ENCODE measurements around the gene TBC1D22A. TPM values are rescaled to one million over a fixed set of nuclear protein-coding genes. Genes with fewer than 3 reads are reported as not detected.

Gene TBC1D22A
- total RNA-seq, 1 experiment from 2014 or later: 26.0 TPM

DNA sequence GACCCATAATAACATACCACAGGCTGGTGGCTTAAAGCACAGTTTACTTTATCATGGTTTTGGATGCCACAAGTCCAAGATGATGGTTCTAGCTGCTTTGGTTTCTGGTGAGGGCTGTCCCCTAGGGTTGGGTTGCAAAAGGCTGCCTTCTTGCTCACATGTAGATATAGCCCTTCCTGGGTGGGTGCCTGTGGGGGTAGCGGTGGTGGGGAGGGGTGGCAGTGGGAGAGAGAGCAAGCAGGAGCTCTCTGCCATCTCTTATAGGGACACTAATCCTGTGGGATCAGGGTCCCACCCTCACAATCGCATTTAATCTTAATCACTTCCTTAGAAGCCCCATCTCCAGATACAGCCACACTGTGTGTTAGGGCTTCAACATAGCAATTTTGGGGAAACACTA lies 245.0 kb downstream of the TBC1D22A start:
- no peaks in the 10 kb centered on the region for H3K4me1 Mint-ChIP-seq (ENCODE audit: insufficient read depth, unreplicated experiment)
- no TSS peak for BruUV-seq (replicated peaks)
- no peak overlapping the region for H3K4me3 Mint-ChIP-seq (ENCODE audit: unreplicated experiment)
- POLR2A ChIA-PET: interaction anchor here (0.7 kb wide), 1 partner anchor 47 kb away, joined by 3 read pairs; no protein-coding TSS in a partner anchor
- peaks cover 4% of the 10 kb centered on the region for H3K36me3 Mint-ChIP-seq (ENCODE audit: insufficient read depth, unreplicated experiment)
- H3K27me3 Mint-ChIP-seq (ENCODE audit: insufficient read depth, unreplicated experiment): no peaks in the 10 kb centered on the region
- CTCF ChIA-PET: interaction anchor here (0.9 kb wide), 1 partner anchor 203 kb away, joined by 3 read pairs; no protein-coding TSS in a partner anchor
- DNase-seq (ENCODE audit: unreplicated experiment): no peak
- TF ChIP-seq, protein P1, sequence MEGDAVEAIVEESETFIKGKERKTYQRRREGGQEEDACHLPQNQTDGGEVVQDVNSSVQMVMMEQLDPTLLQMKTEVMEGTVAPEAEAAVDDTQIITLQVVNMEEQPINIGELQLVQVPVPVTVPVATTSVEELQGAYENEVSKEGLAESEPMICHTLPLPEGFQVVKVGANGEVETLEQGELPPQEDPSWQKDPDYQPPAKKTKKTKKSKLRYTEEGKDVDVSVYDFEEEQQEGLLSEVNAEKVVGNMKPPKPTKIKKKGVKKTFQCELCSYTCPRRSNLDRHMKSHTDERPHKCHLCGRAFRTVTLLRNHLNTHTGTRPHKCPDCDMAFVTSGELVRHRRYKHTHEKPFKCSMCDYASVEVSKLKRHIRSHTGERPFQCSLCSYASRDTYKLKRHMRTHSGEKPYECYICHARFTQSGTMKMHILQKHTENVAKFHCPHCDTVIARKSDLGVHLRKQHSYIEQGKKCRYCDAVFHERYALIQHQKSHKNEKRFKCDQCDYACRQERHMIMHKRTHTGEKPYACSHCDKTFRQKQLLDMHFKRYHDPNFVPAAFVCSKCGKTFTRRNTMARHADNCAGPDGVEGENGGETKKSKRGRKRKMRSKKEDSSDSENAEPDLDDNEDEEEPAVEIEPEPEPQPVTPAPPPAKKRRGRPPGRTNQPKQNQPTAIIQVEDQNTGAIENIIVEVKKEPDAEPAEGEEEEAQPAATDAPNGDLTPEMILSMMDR (IDR thresholded peaks at IDR 0.05; ENCODE audit: unreplicated experiment): no peak
- intact Hi-C loops (cut with micrococcal nuclease): no loop called here
- H3K27ac Mint-ChIP-seq (ENCODE audit: low read depth, unreplicated experiment): no peak overlapping the region
- H3K9me3 Mint-ChIP-seq (ENCODE audit: unreplicated experiment): no peaks in the 10 kb centered on the region

DNA sequence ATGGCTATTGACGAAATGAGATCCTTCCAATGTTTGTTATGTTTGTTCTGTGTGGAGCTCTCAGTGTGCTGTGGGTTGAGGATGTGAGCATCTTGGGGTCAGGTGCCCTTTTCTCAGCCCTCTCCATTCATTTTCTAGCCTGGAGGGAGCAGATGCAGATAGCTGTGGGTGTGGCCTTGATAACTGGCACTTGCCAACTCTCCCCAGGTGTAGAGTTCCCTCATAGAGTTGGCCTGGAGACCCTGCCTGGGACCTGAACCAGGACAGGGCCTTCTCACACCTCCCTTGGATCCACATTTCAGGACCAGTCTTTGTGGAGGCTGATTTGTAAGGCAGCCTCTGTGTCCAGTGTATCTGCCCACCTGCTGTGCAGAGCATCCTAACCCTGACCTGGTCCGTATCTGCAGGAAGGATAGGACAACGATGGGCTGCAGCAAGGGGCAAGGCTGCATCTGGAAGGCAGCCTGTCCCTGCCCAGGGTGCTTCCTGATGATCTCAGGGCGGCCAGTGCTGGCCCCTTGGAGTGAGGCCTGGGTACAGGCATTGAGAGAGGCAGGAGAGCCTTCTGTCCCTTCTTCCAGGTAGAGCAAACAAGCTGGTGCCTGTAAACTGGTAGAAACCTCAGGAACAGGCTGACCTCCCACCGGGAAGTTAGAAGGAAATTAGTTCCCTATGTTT lies 245.9 kb downstream of the TBC1D22A start:
- TF ChIP-seq, protein P1 (IDR thresholded peaks at IDR 0.05; ENCODE audit: unreplicated experiment): no peak
- Mint-ChIP-seq H3K36me3 (ENCODE audit: insufficient read depth, unreplicated experiment) (peaks cover 10% of the 10 kb centered on the region), H3K27ac (ENCODE audit: low read depth, unreplicated experiment) (no peak overlapping the region), H3K4me3 (ENCODE audit: unreplicated experiment) (no peak overlapping the region), H3K27me3 (ENCODE audit: insufficient read depth, unreplicated experiment) (no peaks in the 10 kb centered on the region), H3K4me1 (ENCODE audit: insufficient read depth, unreplicated experiment) (no peaks in the 10 kb centered on the region), H3K9me3 (ENCODE audit: unreplicated experiment) (no peaks in the 10 kb centered on the region)
- ChIA-PET CTCF (interaction anchor here (0.9 kb wide), 1 partner anchor 204 kb away, joined by 3 read pairs; no protein-coding TSS in a partner anchor), POLR2A (no interaction called here)
- DNase-seq (ENCODE audit: unreplicated experiment): no peak
- no TSS peak for BruUV-seq (replicated peaks)
- intact Hi-C loops (cut with micrococcal nuclease): no loop called here

DNA sequence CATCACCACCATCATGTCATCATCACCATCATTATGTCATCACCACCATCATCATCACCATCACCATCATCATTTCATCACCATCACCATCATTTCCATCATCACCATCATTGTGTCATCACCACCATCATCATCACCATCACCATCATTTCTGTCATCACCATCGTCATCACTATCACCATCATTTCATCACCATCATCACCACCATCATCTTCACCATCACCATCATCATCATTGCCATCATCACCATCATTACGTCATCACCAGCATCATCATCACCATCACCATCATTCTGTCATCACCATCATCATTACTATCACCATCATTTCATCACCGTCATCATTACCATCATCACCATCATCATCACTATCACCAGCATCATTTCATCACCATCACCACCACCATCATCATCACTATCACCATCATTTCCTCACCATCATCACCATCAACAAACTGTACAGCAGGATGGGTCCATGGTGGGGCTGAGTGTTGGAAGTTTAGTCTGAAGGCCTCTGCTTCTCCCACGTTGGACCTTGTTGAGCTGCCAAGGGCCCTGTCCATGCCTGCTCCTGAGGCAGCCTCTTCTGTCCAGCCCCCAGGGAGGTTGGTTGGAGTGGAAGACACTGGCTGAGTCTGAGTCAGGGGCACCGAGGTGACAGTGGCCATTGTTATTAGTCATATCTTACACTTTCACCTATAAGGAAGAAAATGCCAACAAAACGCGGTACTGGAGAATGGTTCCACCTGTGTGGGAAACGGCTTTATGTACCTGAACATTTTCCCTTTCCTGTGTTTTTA lies 247.1 kb downstream of the TBC1D22A start:
- no peaks in the 10 kb centered on the region for H3K27me3 Mint-ChIP-seq (ENCODE audit: insufficient read depth, unreplicated experiment)
- no peak overlapping the region for H3K27ac Mint-ChIP-seq (ENCODE audit: low read depth, unreplicated experiment)
- H3K9me3 Mint-ChIP-seq (ENCODE audit: unreplicated experiment): no peaks in the 10 kb centered on the region
- H3K4me3 Mint-ChIP-seq (ENCODE audit: unreplicated experiment): no peak overlapping the region
- TF ChIP-seq, protein P1 (IDR thresholded peaks at IDR 0.05; ENCODE audit: unreplicated experiment): no peak
- H3K36me3 Mint-ChIP-seq (ENCODE audit: insufficient read depth, unreplicated experiment): peaks cover 10% of the 10 kb centered on the region
- CTCF ChIA-PET: interaction anchor here (0.6 kb wide), 1 partner anchor 28 kb away, joined by 3 read pairs; no protein-coding TSS in a partner anchor
- intact Hi-C loops (cut with micrococcal nuclease): no loop called here
- no peak for DNase-seq (ENCODE audit: unreplicated experiment)
- no peaks in the 10 kb centered on the region for H3K4me1 Mint-ChIP-seq (ENCODE audit: insufficient read depth, unreplicated experiment)
- POLR2A ChIA-PET: no interaction called here
- BruUV-seq (replicated peaks): no TSS peak

DNA sequence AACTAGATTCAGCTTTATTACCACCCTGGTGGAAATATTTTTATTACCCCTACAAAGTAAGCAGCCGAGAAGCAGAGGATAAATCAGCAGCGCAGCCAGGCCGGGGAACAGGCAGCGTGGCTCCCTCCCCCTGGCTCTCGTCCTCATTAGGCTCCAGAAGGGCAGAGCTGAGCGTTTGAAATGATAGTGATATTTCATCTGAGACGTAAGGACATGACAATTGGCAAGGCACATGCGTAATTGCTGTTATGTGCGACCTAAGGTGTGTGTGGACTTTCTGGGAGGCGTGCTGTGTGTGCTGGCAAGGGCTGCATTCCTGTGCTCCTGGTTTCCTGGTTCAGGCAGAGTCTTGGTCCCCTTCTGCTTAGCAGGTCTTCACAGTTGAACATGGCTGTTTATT lies 247.8 kb downstream of the TBC1D22A start:
- no TSS peak for BruUV-seq (replicated peaks)
- no peaks in the 10 kb centered on the region for H3K4me1 Mint-ChIP-seq (ENCODE audit: insufficient read depth, unreplicated experiment)
- no peak overlapping the region for H3K27ac Mint-ChIP-seq (ENCODE audit: low read depth, unreplicated experiment)
- ChIA-PET POLR2A (no interaction called here), CTCF (interaction anchor here (0.6 to 0.9 kb wide), 2 partner anchors 27 to 207 kb away, joined by 3 read pairs; no protein-coding TSS in a partner anchor)
- TF ChIP-seq, protein P1 (IDR thresholded peaks at IDR 0.05; ENCODE audit: unreplicated experiment): no peak
- no peak for DNase-seq (ENCODE audit: unreplicated experiment)
- H3K4me3 Mint-ChIP-seq (ENCODE audit: unreplicated experiment): no peak overlapping the region
- H3K27me3 Mint-ChIP-seq (ENCODE audit: insufficient read depth, unreplicated experiment): no peaks in the 10 kb centered on the region
- intact Hi-C loops (cut with micrococcal nuclease): no loop called here
- peaks cover 10% of the 10 kb centered on the region for H3K36me3 Mint-ChIP-seq (ENCODE audit: insufficient read depth, unreplicated experiment)
- no peaks in the 10 kb centered on the region for H3K9me3 Mint-ChIP-seq (ENCODE audit: unreplicated experiment)
